Keratinocyte (primary cell): Measurements from ENCODE around the gene FPR3. TPM values are rescaled to one million over a fixed set of nuclear protein-coding genes. Genes with fewer than 3 reads are reported as not detected.
"Not testable (repeated sequence)": the region's sequence is repeated elsewhere in the genome, so short reads cannot be mapped to it uniquely, and the experiment has no call there.

ENCODE experiments used
- DNase-seq: peaks from one replicate; pipeline ENCODE4 v3.0.0-alpha.2; 2011; ENCODE audit warnings: low read depth, missing footprints, low spot score
- FAIRE-seq: peaks from 2 replicates; lab custom pipeline; 2011; peaks lifted over from hg19 to GRCh38; lab: Jason Lieb, UNC
- H2AFZ ChIP-seq: 2 replicates; pipeline ENCODE4 v1.6.0; 2012; ENCODE audit warnings: low read length, control low read depth, inconsistent platforms; ENCODE audit not compliant: control insufficient read depth
- H3K27ac ChIP-seq: 2 replicates; pipeline ENCODE4 v1.5.1; 2011; ENCODE audit warnings: low read length; ENCODE audit not compliant: control insufficient read depth, insufficient read depth
- H3K27me3 ChIP-seq: 3 replicates; pipeline ENCODE4 v1.6.0; 2011; ENCODE audit warnings: low read length; ENCODE audit not compliant: control insufficient read depth, insufficient read depth; ENCODE audit errors: extremely low read depth
- H3K36me3 ChIP-seq, 2 experiments: 2 replicates in 1 of 2; 3 replicates in 1 of 2; pipeline ENCODE4 v1.5.1; 2011; ENCODE audit warnings: low read length in 2 of 2, mild to moderate bottlenecking in 1 of 2; ENCODE audit not compliant: control insufficient read depth in 2 of 2, insufficient read depth in 2 of 2; ENCODE audit errors: extremely low read depth in 1 of 2
- H3K4me1 ChIP-seq: 3 replicates; pipeline ENCODE4 v1.5.1; 2011; ENCODE audit warnings: low read length; ENCODE audit not compliant: control insufficient read depth, insufficient read depth; ENCODE audit errors: extremely low read depth
- H3K4me2 ChIP-seq: 3 replicates; pipeline ENCODE4 v1.6.0; 2011; ENCODE audit warnings: low read depth, low read length; ENCODE audit not compliant: control insufficient read depth, insufficient read depth; ENCODE audit errors: extremely low read depth
- H3K4me3 ChIP-seq, 3 experiments: fragments of 200-600 bp in 1 of 3; sonication (generic) in 1 of 3; 2 replicates in 2 of 3; 3 replicates in 1 of 3; pipeline ENCODE4 v1.5.1; 2011 to 2016; ENCODE audit warnings: low read length in 3 of 3, mild to moderate bottlenecking in 3 of 3, control low read depth in 2 of 3, inconsistent platforms in 1 of 3, low read depth in 1 of 3, mixed read lengths in 1 of 3, mixed run types in 1 of 3, moderate library complexity in 1 of 3; ENCODE audit not compliant: control insufficient read depth in 2 of 3, insufficient read depth in 2 of 3; ENCODE audit errors: extremely low read depth in 1 of 3
- H3K79me2 ChIP-seq: 2 replicates; pipeline ENCODE4 v1.6.0; 2012; ENCODE audit warnings: low read length; ENCODE audit not compliant: control insufficient read depth, insufficient read depth
- H3K9ac ChIP-seq: 3 replicates; pipeline ENCODE4 v1.6.0; 2011; ENCODE audit warnings: low read length; ENCODE audit not compliant: control insufficient read depth, insufficient read depth; ENCODE audit errors: extremely low read depth
- H3K9me1 ChIP-seq: 3 replicates; pipeline ENCODE4 v1.6.0; 2011; ENCODE audit warnings: low read length; ENCODE audit not compliant: control insufficient read depth, insufficient read depth; ENCODE audit errors: extremely low read depth
- H3K9me3 ChIP-seq: 2 replicates; pipeline ENCODE4 v1.5.1; 2012; ENCODE audit warnings: low read depth, low read length; ENCODE audit not compliant: control insufficient read depth
- H4K20me1 ChIP-seq: 3 replicates; pipeline ENCODE4 v1.6.0; 2011; ENCODE audit warnings: low read length; ENCODE audit not compliant: control insufficient read depth, insufficient read depth; ENCODE audit errors: extremely low read depth
- EZH2 ChIP-seq: IDR thresholded peaks from one replicate; pipeline ENCODE4 v1.6.1; 2012; ENCODE audit warnings: inconsistent platforms, mild to moderate bottlenecking, low read length, moderate library complexity
- dilution Hi-C: fragments of 300-500 bp; cut with MboI; formaldehyde crosslinking; loops from one replicate; pipeline ENCODE4 v1.7.0; 2020; ENCODE audit warnings: low sequenced_read_pairs; ENCODE audit not compliant: extremely low pct_ligation_motif_present
- polyA plus RNA-seq, 5 experiments: library from polyadenylated mRNA; depleted of rRNA in 3 of 5; stranded (reverse) in 3 of 5; stranded (forward) in 1 of 5; unstranded in 1 of 5; fragments of >200 nt; gene quantifications; 1 replicate in 1 of 5; 2 replicates in 3 of 5; 3 replicates in 1 of 5; pipeline versions ENCODE4 v1.2.1 to v1.2.3, GENCODE V29; 2011 to 2012; ENCODE audit warnings: missing spikeins in 2 of 5, low read depth in 1 of 5, low replicate concordance in 1 of 5
- TF ChIP-seq, protein P1 (sequence below), 3 experiments: IDR thresholded peaks in 1 of 3; conservative IDR thresholded peaks in 1 of 3; optimal IDR thresholded peaks in 1 of 3; 2 replicates in 2 of 3; 3 replicates in 1 of 3; pipeline versions ENCODE3 to v1.5.1; 2011; ENCODE audit warnings: low read length in 3 of 3, mild to moderate bottlenecking in 3 of 3, moderate library complexity in 2 of 3, control low read depth in 1 of 3, inconsistent platforms in 1 of 3; ENCODE audit not compliant: insufficient read depth in 2 of 3; ENCODE audit errors: extremely low read depth in 1 of 3

Gene FPR3
- polyA plus RNA-seq, 1 donor (not counting 4 experiments of a cell fraction or from before 2014, with no cell fraction given) = not detected

GRCh38 chr19:51771376-51772130, 23.4 kb upstream of the FPR3 start:
- no peaks in the 10 kb centered on the region for H3K9me3 ChIP-seq
- TF ChIP-seq, protein P1, sequence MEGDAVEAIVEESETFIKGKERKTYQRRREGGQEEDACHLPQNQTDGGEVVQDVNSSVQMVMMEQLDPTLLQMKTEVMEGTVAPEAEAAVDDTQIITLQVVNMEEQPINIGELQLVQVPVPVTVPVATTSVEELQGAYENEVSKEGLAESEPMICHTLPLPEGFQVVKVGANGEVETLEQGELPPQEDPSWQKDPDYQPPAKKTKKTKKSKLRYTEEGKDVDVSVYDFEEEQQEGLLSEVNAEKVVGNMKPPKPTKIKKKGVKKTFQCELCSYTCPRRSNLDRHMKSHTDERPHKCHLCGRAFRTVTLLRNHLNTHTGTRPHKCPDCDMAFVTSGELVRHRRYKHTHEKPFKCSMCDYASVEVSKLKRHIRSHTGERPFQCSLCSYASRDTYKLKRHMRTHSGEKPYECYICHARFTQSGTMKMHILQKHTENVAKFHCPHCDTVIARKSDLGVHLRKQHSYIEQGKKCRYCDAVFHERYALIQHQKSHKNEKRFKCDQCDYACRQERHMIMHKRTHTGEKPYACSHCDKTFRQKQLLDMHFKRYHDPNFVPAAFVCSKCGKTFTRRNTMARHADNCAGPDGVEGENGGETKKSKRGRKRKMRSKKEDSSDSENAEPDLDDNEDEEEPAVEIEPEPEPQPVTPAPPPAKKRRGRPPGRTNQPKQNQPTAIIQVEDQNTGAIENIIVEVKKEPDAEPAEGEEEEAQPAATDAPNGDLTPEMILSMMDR (optimal IDR thresholded peaks at IDR 0.05 in 1 of 3, IDR thresholded peaks at IDR 0.05 in 1 of 3, conservative IDR thresholded peaks at IDR 0.05 in 1 of 3; ENCODE audit: extremely low read depth in 1 of 3, insufficient read depth in 2 of 3, low read length in 3 of 3) = no peak
- no peak for TF ChIP-seq EZH2
- dilution Hi-C loops = no loop called here
- H4K20me1 ChIP-seq = no peaks in the 10 kb centered on the region
- no peak overlapping the region for H3K9ac ChIP-seq
- no peaks in the 10 kb centered on the region for H3K9me1 ChIP-seq
- H3K27ac ChIP-seq = no peak overlapping the region
- no peaks in the 10 kb centered on the region for H3K36me3 ChIP-seq
- DNase-seq = no peak
- FAIRE-seq = no peak
- H2AFZ ChIP-seq = no peak overlapping the region
- H3K4me2 ChIP-seq = no peak overlapping the region
- no peaks in the 10 kb centered on the region for H3K79me2 ChIP-seq
- no peaks in the 10 kb centered on the region for H3K4me1 ChIP-seq
- H3K4me3 ChIP-seq = no peak overlapping the region
- no peaks in the 10 kb centered on the region for H3K27me3 ChIP-seq

- Histone ChIP-seq H3K27ac (no peak overlapping the region), H2AFZ (no peak overlapping the region), H3K79me2 (no peaks in the 10 kb centered on the region), H3K36me3 (no peaks in the 10 kb centered on the region), H3K27me3 (no peaks in the 10 kb centered on the region), H3K9me1 (no peaks in the 10 kb centered on the region), H3K4me3 (no peak overlapping the region), H3K4me2 (no peak overlapping the region), H3K9ac (no peak overlapping the region), H3K4me1 (no peaks in the 10 kb centered on the region), H3K9me3 (no peaks in the 10 kb centered on the region), H4K20me1 (no peaks in the 10 kb centered on the region)
- FAIRE-seq (no peak), DNase-seq (no peak)
- TF ChIP-seq, protein P1 (optimal IDR thresholded peaks at IDR 0.05 in 1 of 3, IDR thresholded peaks at IDR 0.05 in 1 of 3, conservative IDR thresholded peaks at IDR 0.05 in 1 of 3; ENCODE audit: extremely low read depth in 1 of 3, insufficient read depth in 2 of 3, low read length in 3 of 3) = peak in 2 of 3 experiments; percentile 9 to 40
- TF ChIP-seq EZH2 = no peak
- dilution Hi-C loops = no loop called here
Observed at GRCh38 chr19:51772977-51773376, 22.0 kb upstream of the FPR3 start.

- H3K4me1 ChIP-seq, H3K9me3 ChIP-seq, dilution Hi-C loops, H3K27ac ChIP-seq, H3K27me3 ChIP-seq, H3K9me1 ChIP-seq, H3K9ac ChIP-seq, H3K4me2 ChIP-seq, H2AFZ ChIP-seq, H3K4me3 ChIP-seq, H3K79me2 ChIP-seq, FAIRE-seq, DNase-seq, H4K20me1 ChIP-seq, H3K36me3 ChIP-seq: not testable (repeated sequence)
Observed at GRCh38 chr19:51776561-51776960, 18.4 kb upstream of the FPR3 start.
